GM19468 (cell line): Measurements from ENCODE around the gene CC2D2A.

ENCODE experiments used
- ATAC-seq: cut with Tn5 transposase; IDR thresholded peaks from one replicate; pipeline ENCODE4 v1.9.1; 2021; ENCODE audit warnings: mild to moderate bottlenecking, moderate library complexity, moderate number of reproducible peaks; ENCODE audit not compliant: unreplicated experiment; ENCODE audit errors: extremely low read depth

The CC2D2A gene

GRCh38 chr4:15458616-15459015, 11.1 kb upstream of the CC2D2A start:
- no peak for ATAC-seq

- ATAC-seq: no peak
Measured at GRCh38 chr4:15459706-15460105, 10.0 kb upstream of the CC2D2A start.

GRCh38 chr4:15466596-15466995, 3.1 kb upstream of the CC2D2A start:
- ATAC-seq: no peak

- ATAC-seq: no peak
Measured at GRCh38 chr4:15470128-15470475, 420 bp downstream of the CC2D2A start.

- ATAC-seq: no peak
Measured at GRCh38 chr4:15476396-15476795, 6.7 kb downstream of the CC2D2A start.

- no peak for ATAC-seq
Measured at GRCh38 chr4:15478724-15479088, 9.0 kb downstream of the CC2D2A start.

GRCh38 chr4:15479089-15479912, 9.6 kb downstream of the CC2D2A start:
- no peak for ATAC-seq

- ATAC-seq: no peak
Measured at GRCh38 chr4:15479913-15480185, 10.2 kb downstream of the CC2D2A start.

GRCh38 chr4:15481961-15482745, 12.5 kb downstream of the CC2D2A start:
- no peak for ATAC-seq

GRCh38 chr4:15482842-15483241, 13.2 kb downstream of the CC2D2A start:
- ATAC-seq: no peak

- ATAC-seq: no peak
Measured at GRCh38 chr4:15488136-15488535, 18.5 kb downstream of the CC2D2A start.

GRCh38 chr4:15488658-15489470, 19.2 kb downstream of the CC2D2A start:
- no peak for ATAC-seq

- ATAC-seq: no peak
Measured at GRCh38 chr4:15489551-15489950, 19.9 kb downstream of the CC2D2A start.

GRCh38 chr4:15493411-15493810, 23.7 kb downstream of the CC2D2A start:
- ATAC-seq: no peak

GRCh38 chr4:15495621-15496020, 25.9 kb downstream of the CC2D2A start:
- ATAC-seq: no peak

- no peak for ATAC-seq
Measured at GRCh38 chr4:15498356-15498755, 28.7 kb downstream of the CC2D2A start.

- no peak for ATAC-seq
Measured at GRCh38 chr4:15500701-15501100, 31.0 kb downstream of the CC2D2A start.

- no peak for ATAC-seq
Measured at GRCh38 chr4:15501941-15502340, 32.3 kb downstream of the CC2D2A start.

GRCh38 chr4:15502384-15502783, 32.7 kb downstream of the CC2D2A start:
- ATAC-seq: no peak

- ATAC-seq: no peak
Measured at GRCh38 chr4:15504041-15504440, 34.4 kb downstream of the CC2D2A start.

GRCh38 chr4:15506464-15506863, 36.8 kb downstream of the CC2D2A start:
- ATAC-seq: no peak
